Hematopoietic multipotent progenitor cell treated with erythropoietin and hydrocortisone succinate and interleukin-3 and kit ligand, for 4 days (in vitro differentiated cells): ENCODE data around the gene GNB4.
A peak's percentile ranks its signal among the peaks of the same experiment; 100 is the strongest.

Experiments
- DNase-seq: peaks from one replicate; pipeline ENCODE4 v3.0.0-alpha.2; 2015

The GNB4 gene

GRCh38 chr3:179451265-179452175 is at the start of gene GNB4:
GNB4 (minus strand) TSS chr3:179451470; CDS start chr3:179426200, 25,270 bp downstream.
- peak; percentile 95 for DNase-seq

GRCh38 chr3:179495483-179495882 is 44.2 kb upstream of the GNB4 start:
- no peak for DNase-seq

- DNase-seq: no peak
Observed at GRCh38 chr3:179493260-179493659, 42.0 kb upstream of the GNB4 start.

GRCh38 chr3:179488213-179488612 is 36.9 kb upstream of the GNB4 start:
- no peak for DNase-seq

GRCh38 chr3:179486806-179487205 is 35.5 kb upstream of the GNB4 start:
- no peak for DNase-seq

- no peak for DNase-seq
Observed at GRCh38 chr3:179482857-179483256, 31.6 kb upstream of the GNB4 start.

- peak; percentile 27 for DNase-seq
Observed at GRCh38 chr3:179476215-179476614, 24.9 kb upstream of the GNB4 start.

- no peak for DNase-seq
Observed at GRCh38 chr3:179474480-179474879, 23.2 kb upstream of the GNB4 start.

- peak; percentile 52 for DNase-seq
Observed at GRCh38 chr3:179473565-179473964, 22.3 kb upstream of the GNB4 start.

- peak; percentile 73 for DNase-seq
Observed at GRCh38 chr3:179464323-179465092, 13.2 kb upstream of the GNB4 start.

GRCh38 chr3:179463319-179463718 is 12.0 kb upstream of the GNB4 start:
- DNase-seq: peak; percentile 47

GRCh38 chr3:179460260-179460659 is 9.0 kb upstream of the GNB4 start:
- no peak for DNase-seq

- peak; percentile 31 for DNase-seq
Observed at GRCh38 chr3:179455954-179456353, 4.7 kb upstream of the GNB4 start.

GRCh38 chr3:179454887-179455286 is 3.6 kb upstream of the GNB4 start:
- no peak for DNase-seq

GRCh38 chr3:179453967-179454366 is 2.7 kb upstream of the GNB4 start:
- DNase-seq: no peak

- DNase-seq: no peak
Observed at GRCh38 chr3:179452872-179453271, 1.6 kb upstream of the GNB4 start.

GRCh38 chr3:179452176-179452564 is 900 bp upstream of the GNB4 start:
- peak; percentile 33 for DNase-seq

GRCh38 chr3:179450901-179451264 is 387 bp downstream of the GNB4 start:
- DNase-seq: peak; percentile 74

GRCh38 chr3:179450261-179450701 is 989 bp downstream of the GNB4 start:
- peak; percentile 58 for DNase-seq

- DNase-seq: no peak
Observed at GRCh38 chr3:179449636-179450035, 1.6 kb downstream of the GNB4 start.

GRCh38 chr3:179447251-179447650 is 4.0 kb downstream of the GNB4 start:
- no peak for DNase-seq

GRCh38 chr3:179446501-179446900 is 4.8 kb downstream of the GNB4 start:
- DNase-seq: peak; percentile 79

GRCh38 chr3:179438841-179439240 is 12.4 kb downstream of the GNB4 start:
- peak; percentile 51 for DNase-seq

GRCh38 chr3:179436517-179436916 is 14.8 kb downstream of the GNB4 start:
- peak; percentile 89 for DNase-seq
